Measurements from ENCODE around the gene NT5C3B. TPM values are rescaled to one million over a fixed set of nuclear protein-coding genes. Genes with fewer than 3 reads are reported as not detected.

Gene NT5C3B
- total and polyA plus RNA-seq, 10 donors = 17.0 to 62.7 (median 29.5) TPM

- Histone ChIP-seq H3K36me3 (peaks cover 18 to 97% (median 84%) of the 10 kb centered on the region in 6 donors), H3K27me3 (replicated peaks in 1 of 7) (no peaks in the 10 kb centered on the region), H3K4me1 (no peaks in the 10 kb centered on the region), H3K27ac (no peak overlapping the region), H3K9me3 (no peaks in the 10 kb centered on the region), H3K4me3 (no peak overlapping the region)
- WGBS, 5 donors = 93 to 98% (median 97%) methylated on average over 10 of the region's 10 CpGs
- TF ChIP-seq CTCF (IDR thresholded peaks at IDR 0.05 in 8 of 11, conservative IDR thresholded peaks at IDR 0.05 in 3 of 11) = no peak
- TF ChIP-seq POLR2A (IDR thresholded peaks at IDR 0.05) = no peak
- no peak for TF ChIP-seq POLR2AphosphoS5 (IDR thresholded peaks at IDR 0.05)
- intact Hi-C loops (cut with DNase I; ENCODE audit: low total_unique reads) = no loop called here
- no peak for DNase-seq
Measured at GRCh38 chr17:41873559-41874292, 37.7 kb upstream of the NT5C3B start.

- Histone ChIP-seq H3K9me3 (no peaks in the 10 kb centered on the region), H3K27ac (no peak overlapping the region), H3K4me3 (no peak overlapping the region), H3K36me3 (peaks cover 9 to 97% (median 78%) of the 10 kb centered on the region in 6 donors), H3K4me1 (no peaks in the 10 kb centered on the region), H3K27me3 (replicated peaks in 1 of 7) (no peaks in the 10 kb centered on the region)
- no peak for DNase-seq
- intact Hi-C loops (cut with DNase I; ENCODE audit: low total_unique reads) = no loop called here
- TF ChIP-seq POLR2A (IDR thresholded peaks at IDR 0.05) (no peak), POLR2AphosphoS5 (IDR thresholded peaks at IDR 0.05) (no peak), CTCF (IDR thresholded peaks at IDR 0.05 in 8 of 11, conservative IDR thresholded peaks at IDR 0.05 in 3 of 11) (no peak)
- WGBS, 5 donors = 94 to 96% (median 95%) methylated on average over 6 to 10 of the region's 10 CpGs
Measured at GRCh38 chr17:41871789-41872188, 35.8 kb upstream of the NT5C3B start.

- no peaks in the 10 kb centered on the region for H3K9me3 ChIP-seq
- no peak for DNase-seq
- H3K4me3 ChIP-seq = no peak overlapping the region
- intact Hi-C loops (cut with DNase I; ENCODE audit: low total_unique reads) = no loop called here
- H3K36me3 ChIP-seq = peaks cover 9 to 90% (median 73%) of the 10 kb centered on the region in 6 donors
- H3K27me3 ChIP-seq (replicated peaks in 1 of 7) = no peaks in the 10 kb centered on the region
- peaks cover 0 to 4% (median under 1%) of the 10 kb centered on the region in 6 donors for H3K4me1 ChIP-seq
- no peak overlapping the region for H3K27ac ChIP-seq
- 85 to 92% (median 91%) methylated on average over 7 of the region's 7 CpGs for WGBS, 5 donors
- TF ChIP-seq POLR2A (IDR thresholded peaks at IDR 0.05) (no peak), POLR2AphosphoS5 (IDR thresholded peaks at IDR 0.05) (no peak), CTCF (IDR thresholded peaks at IDR 0.05 in 8 of 11, conservative IDR thresholded peaks at IDR 0.05 in 3 of 11) (no peak)
Measured at GRCh38 chr17:41870627-41871026, 34.6 kb upstream of the NT5C3B start.

GRCh38 chr17:41870097-41870496, 34.1 kb upstream of the NT5C3B start:
- intact Hi-C loops (cut with DNase I; ENCODE audit: low total_unique reads) = no loop called here
- no peak for TF ChIP-seq POLR2AphosphoS5 (IDR thresholded peaks at IDR 0.05)
- no peak for TF ChIP-seq POLR2A (IDR thresholded peaks at IDR 0.05)
- no peak for TF ChIP-seq CTCF (IDR thresholded peaks at IDR 0.05 in 8 of 11, conservative IDR thresholded peaks at IDR 0.05 in 3 of 11)
- no peak overlapping the region for H3K27ac ChIP-seq

More at GRCh38 chr17:41870097-41870496, 34.1 kb upstream of the NT5C3B start:
- Histone ChIP-seq H3K9me3 (no peaks in the 10 kb centered on the region), H3K4me1 (peaks cover 0 to 7% (median 4%) of the 10 kb centered on the region in 6 donors), H3K4me3 (no peak overlapping the region), H3K36me3 (peaks cover 9 to 87% (median 73%) of the 10 kb centered on the region in 6 donors), H3K27me3 (replicated peaks in 1 of 7) (no peaks in the 10 kb centered on the region)
- no peak for DNase-seq
- WGBS, 5 donors = 92 to 97% (median 95%) methylated on average over 2 of the region's 2 CpGs
